Mammary epithelial cell (primary cell): Measurements from ENCODE around the gene RIPK4.
A peak's percentile ranks its signal among the peaks of the same experiment; 100 is the strongest.

Source experiments
- EZH2 ChIP-seq: IDR thresholded peaks from 2 replicates; pipeline ENCODE4 v1.6.1; 2012; ENCODE audit warnings: low read length, inconsistent platforms, borderline replicate concordance
- TF ChIP-seq, protein P1 (sequence below), 2 donors: IDR thresholded peaks in 1 of 2; conservative IDR thresholded peaks in 1 of 2; 2 replicates each; pipeline ENCODE4 v1.5.1; 2011 to 2012; ENCODE audit warnings: inconsistent platforms in 2 of 2, low read length in 2 of 2, mild to moderate bottlenecking in 2 of 2, control low read depth in 1 of 2, low read depth in 1 of 2; ENCODE audit not compliant: insufficient read depth in 1 of 2; ENCODE audit errors: extremely low read depth in 1 of 2

DNA sequence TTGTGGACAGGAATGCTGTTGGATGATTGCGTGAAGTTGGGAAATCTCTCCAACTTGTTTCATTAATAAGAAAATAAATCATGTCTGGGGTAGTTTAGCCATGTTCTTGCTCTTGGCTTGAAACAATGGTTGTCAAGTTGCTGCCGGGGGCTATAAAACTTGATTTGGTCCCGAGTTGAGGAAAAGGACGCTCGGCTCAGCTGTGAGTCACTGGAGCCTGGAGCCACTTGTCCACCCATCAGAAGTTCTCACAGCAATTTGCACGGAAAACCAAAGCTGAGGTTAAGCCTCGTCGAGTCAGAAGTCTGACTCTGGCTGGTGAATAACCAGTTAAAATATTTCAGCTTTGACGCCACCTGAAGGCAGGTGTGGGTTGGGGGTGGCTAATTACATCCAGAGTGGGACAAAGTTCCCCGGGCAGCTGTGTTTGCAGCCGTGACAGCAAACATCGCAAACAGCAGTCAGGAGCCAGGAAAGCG lies 19.7 kb upstream of the RIPK4 start:
- TF ChIP-seq, protein P1, sequence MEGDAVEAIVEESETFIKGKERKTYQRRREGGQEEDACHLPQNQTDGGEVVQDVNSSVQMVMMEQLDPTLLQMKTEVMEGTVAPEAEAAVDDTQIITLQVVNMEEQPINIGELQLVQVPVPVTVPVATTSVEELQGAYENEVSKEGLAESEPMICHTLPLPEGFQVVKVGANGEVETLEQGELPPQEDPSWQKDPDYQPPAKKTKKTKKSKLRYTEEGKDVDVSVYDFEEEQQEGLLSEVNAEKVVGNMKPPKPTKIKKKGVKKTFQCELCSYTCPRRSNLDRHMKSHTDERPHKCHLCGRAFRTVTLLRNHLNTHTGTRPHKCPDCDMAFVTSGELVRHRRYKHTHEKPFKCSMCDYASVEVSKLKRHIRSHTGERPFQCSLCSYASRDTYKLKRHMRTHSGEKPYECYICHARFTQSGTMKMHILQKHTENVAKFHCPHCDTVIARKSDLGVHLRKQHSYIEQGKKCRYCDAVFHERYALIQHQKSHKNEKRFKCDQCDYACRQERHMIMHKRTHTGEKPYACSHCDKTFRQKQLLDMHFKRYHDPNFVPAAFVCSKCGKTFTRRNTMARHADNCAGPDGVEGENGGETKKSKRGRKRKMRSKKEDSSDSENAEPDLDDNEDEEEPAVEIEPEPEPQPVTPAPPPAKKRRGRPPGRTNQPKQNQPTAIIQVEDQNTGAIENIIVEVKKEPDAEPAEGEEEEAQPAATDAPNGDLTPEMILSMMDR (conservative IDR thresholded peaks at IDR 0.05 in 1 of 2, IDR thresholded peaks at IDR 0.05 in 1 of 2; ENCODE audit: extremely low read depth in 1 of 2, insufficient read depth in 1 of 2, low read depth in 1 of 2, low read length in 2 of 2) = peak in 1 of 2 donors; percentile 13
- TF ChIP-seq EZH2 = no peak
